WTC11 (cell line): ENCODE measurements around the gene ATP6V1C2. TPM values are rescaled to one million over a fixed set of nuclear protein-coding genes. Genes with fewer than 3 reads are reported as not detected.

Experiments
- ATAC-seq: fragments of 200-7000 bp; cut with Tn5 transposase; 2 replicates; pipeline ENCODE4 v1.10.0; 2021; ENCODE audit warnings: mild to moderate bottlenecking, moderate library complexity
- CTCF ChIA-PET: fragments of 300-600 bp; sonication (Branson Sonifier 250); formaldehyde crosslinking; loops from one replicate; lab custom pipeline; 2021; ENCODE audit warnings: antibody characterized with exemption; lab: Charles Lee
- POLR2A ChIA-PET: fragments of 350-600 bp; sonication (Branson Sonifier 250); formaldehyde crosslinking; loops from one replicate; lab custom pipeline; 2021; ENCODE audit warnings: antibody characterized with exemption; lab: Charles Lee
- DNase-seq: peaks from one replicate; pipeline ENCODE4 v3.0.0; 2021; ENCODE audit warnings: low spot score
- H3K27ac Mint-ChIP-seq: 2 replicates; pipeline ENCODE4 v1.8.0; 2021; ENCODE audit warnings: mixed read lengths
- H3K27me3 Mint-ChIP-seq: 2 replicates; pipeline ENCODE4 v1.8.0; 2021; ENCODE audit warnings: low read depth, mild to moderate bottlenecking, moderate library complexity, mixed read lengths
- H3K36me3 Mint-ChIP-seq: 2 replicates; pipeline ENCODE4 v1.8.0; 2021; ENCODE audit warnings: mixed read lengths
- H3K4me1 Mint-ChIP-seq: 2 replicates; pipeline ENCODE4 v1.8.0; 2022; ENCODE audit warnings: mixed read lengths
- H3K4me3 Mint-ChIP-seq: 2 replicates; pipeline ENCODE4 v1.8.0; 2021; ENCODE audit warnings: mild to moderate bottlenecking, moderate library complexity, mixed read lengths
- H3K9me3 Mint-ChIP-seq: 2 replicates; pipeline ENCODE4 v1.8.0; 2021; ENCODE audit warnings: mixed read lengths
- GABPB1 ChIP-seq: sonication (generic); formaldehyde crosslinking; IDR thresholded peaks from 2 replicates; pipeline ENCODE4 v1.8.1; 2023; ENCODE audit warnings: mild to moderate bottlenecking, missing genetic modification reagents
- MXD4 ChIP-seq: fragments of 250-450 bp; sonication (Bioruptor Pico); IDR thresholded peaks from 2 replicates; pipeline ENCODE4 v1.8.0; 2021; ENCODE audit warnings: mild to moderate bottlenecking, moderate library complexity, borderline replicate concordance
- ZBTB21 ChIP-seq: sonication (generic); formaldehyde crosslinking; IDR thresholded peaks from 2 replicates; pipeline ENCODE4 v1.8.1; 2023; ENCODE audit warnings: mild to moderate bottlenecking, missing genetic modification reagents, borderline replicate concordance
- total RNA-seq: library from RNA; stranded (reverse); gene quantifications from 3 replicates; pipeline ENCODE4 v1.2.3, GENCODE V29; 2021
- TF ChIP-seq, protein P1 (sequence below): fragments of 250-450 bp; sonication (Bioruptor Pico); IDR thresholded peaks from 2 replicates; pipeline ENCODE4 v1.8.0; 2021; ENCODE audit warnings: mild to moderate bottlenecking
- TF ChIP-seq, protein P2 (sequence below): sonication (generic); formaldehyde crosslinking; IDR thresholded peaks from 2 replicates; pipeline ENCODE4 v1.8.1; 2023; ENCODE audit warnings: mild to moderate bottlenecking, missing genetic modification reagents, borderline replicate concordance
- TF ChIP-seq, protein P3 (sequence below): sonication (generic); formaldehyde crosslinking; IDR thresholded peaks from 2 replicates; pipeline ENCODE4 v1.8.0; 2023; ENCODE audit warnings: mild to moderate bottlenecking, missing genetic modification reagents
- TF ChIP-seq, protein P4 (sequence below): sonication (generic); formaldehyde crosslinking; IDR thresholded peaks from 2 replicates; pipeline ENCODE4 v1.8.1; 2022; ENCODE audit warnings: low read depth, missing genetic modification reagents, borderline replicate concordance
- TF ChIP-seq, protein P5 (sequence below): sonication (generic); formaldehyde crosslinking; IDR thresholded peaks from 2 replicates; pipeline ENCODE4 v1.8.1; 2022; ENCODE audit warnings: mild to moderate bottlenecking, missing genetic modification reagents, moderate library complexity, borderline replicate concordance
- TF ChIP-seq, protein P6 (sequence below): sonication (generic); formaldehyde crosslinking; IDR thresholded peaks from 2 replicates; pipeline ENCODE4 v1.8.0; 2022; ENCODE audit warnings: missing genetic modification reagents

Gene ATP6V1C2
- total RNA-seq, 1 experiment from 2014 or later, result 0.42 TPM

DNA sequence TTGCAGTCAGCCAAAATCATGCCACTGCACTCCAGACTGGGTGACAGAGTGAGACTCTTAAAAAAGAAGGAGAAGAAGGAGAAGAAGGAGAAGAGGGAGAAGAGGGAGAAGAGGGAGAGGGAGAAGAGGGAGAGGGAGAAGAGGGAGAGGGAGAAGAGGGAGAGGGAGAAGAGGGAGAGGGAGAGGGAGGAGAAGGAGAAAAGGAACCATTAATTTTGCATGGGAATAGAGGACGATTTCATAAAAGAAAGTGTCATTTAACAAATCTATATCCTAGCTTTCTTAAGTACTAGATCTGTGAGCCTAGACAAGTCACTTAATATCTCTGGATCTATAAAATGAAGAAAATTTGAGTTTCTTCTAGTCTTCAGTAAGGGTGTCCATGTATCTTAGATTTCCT, 41.2 kb upstream of the ATP6V1C2 start (continued):
- TF ChIP-seq, protein P1, sequence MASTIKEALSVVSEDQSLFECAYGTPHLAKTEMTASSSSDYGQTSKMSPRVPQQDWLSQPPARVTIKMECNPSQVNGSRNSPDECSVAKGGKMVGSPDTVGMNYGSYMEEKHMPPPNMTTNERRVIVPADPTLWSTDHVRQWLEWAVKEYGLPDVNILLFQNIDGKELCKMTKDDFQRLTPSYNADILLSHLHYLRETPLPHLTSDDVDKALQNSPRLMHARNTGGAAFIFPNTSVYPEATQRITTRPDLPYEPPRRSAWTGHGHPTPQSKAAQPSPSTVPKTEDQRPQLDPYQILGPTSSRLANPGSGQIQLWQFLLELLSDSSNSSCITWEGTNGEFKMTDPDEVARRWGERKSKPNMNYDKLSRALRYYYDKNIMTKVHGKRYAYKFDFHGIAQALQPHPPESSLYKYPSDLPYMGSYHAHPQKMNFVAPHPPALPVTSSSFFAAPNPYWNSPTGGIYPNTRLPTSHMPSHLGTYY (CRISPR knock-in tag), result no peak
- TF ChIP-seq ZBTB21 (no peak), MXD4 (no peak), GABPB1 (CRISPR knock-in tag) (no peak)
- TF ChIP-seq, protein P2, sequence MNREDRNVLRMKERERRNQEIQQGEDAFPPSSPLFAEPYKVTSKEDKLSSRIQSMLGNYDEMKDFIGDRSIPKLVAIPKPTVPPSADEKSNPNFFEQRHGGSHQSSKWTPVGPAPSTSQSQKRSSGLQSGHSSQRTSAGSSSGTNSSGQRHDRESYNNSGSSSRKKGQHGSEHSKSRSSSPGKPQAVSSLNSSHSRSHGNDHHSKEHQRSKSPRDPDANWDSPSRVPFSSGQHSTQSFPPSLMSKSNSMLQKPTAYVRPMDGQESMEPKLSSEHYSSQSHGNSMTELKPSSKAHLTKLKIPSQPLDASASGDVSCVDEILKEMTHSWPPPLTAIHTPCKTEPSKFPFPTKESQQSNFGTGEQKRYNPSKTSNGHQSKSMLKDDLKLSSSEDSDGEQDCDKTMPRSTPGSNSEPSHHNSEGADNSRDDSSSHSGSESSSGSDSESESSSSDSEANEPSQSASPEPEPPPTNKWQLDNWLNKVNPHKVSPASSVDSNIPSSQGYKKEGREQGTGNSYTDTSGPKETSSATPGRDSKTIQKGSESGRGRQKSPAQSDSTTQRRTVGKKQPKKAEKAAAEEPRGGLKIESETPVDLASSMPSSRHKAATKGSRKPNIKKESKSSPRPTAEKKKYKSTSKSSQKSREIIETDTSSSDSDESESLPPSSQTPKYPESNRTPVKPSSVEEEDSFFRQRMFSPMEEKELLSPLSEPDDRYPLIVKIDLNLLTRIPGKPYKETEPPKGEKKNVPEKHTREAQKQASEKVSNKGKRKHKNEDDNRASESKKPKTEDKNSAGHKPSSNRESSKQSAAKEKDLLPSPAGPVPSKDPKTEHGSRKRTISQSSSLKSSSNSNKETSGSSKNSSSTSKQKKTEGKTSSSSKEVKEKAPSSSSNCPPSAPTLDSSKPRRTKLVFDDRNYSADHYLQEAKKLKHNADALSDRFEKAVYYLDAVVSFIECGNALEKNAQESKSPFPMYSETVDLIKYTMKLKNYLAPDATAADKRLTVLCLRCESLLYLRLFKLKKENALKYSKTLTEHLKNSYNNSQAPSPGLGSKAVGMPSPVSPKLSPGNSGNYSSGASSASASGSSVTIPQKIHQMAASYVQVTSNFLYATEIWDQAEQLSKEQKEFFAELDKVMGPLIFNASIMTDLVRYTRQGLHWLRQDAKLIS (CRISPR knock-in tag), result no peak
- TF ChIP-seq, protein P3, sequence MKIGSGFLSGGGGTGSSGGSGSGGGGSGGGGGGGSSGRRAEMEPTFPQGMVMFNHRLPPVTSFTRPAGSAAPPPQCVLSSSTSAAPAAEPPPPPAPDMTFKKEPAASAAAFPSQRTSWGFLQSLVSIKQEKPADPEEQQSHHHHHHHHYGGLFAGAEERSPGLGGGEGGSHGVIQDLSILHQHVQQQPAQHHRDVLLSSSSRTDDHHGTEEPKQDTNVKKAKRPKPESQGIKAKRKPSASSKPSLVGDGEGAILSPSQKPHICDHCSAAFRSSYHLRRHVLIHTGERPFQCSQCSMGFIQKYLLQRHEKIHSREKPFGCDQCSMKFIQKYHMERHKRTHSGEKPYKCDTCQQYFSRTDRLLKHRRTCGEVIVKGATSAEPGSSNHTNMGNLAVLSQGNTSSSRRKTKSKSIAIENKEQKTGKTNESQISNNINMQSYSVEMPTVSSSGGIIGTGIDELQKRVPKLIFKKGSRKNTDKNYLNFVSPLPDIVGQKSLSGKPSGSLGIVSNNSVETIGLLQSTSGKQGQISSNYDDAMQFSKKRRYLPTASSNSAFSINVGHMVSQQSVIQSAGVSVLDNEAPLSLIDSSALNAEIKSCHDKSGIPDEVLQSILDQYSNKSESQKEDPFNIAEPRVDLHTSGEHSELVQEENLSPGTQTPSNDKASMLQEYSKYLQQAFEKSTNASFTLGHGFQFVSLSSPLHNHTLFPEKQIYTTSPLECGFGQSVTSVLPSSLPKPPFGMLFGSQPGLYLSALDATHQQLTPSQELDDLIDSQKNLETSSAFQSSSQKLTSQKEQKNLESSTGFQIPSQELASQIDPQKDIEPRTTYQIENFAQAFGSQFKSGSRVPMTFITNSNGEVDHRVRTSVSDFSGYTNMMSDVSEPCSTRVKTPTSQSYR (CRISPR knock-in tag), result no peak
- TF ChIP-seq, protein P4, sequence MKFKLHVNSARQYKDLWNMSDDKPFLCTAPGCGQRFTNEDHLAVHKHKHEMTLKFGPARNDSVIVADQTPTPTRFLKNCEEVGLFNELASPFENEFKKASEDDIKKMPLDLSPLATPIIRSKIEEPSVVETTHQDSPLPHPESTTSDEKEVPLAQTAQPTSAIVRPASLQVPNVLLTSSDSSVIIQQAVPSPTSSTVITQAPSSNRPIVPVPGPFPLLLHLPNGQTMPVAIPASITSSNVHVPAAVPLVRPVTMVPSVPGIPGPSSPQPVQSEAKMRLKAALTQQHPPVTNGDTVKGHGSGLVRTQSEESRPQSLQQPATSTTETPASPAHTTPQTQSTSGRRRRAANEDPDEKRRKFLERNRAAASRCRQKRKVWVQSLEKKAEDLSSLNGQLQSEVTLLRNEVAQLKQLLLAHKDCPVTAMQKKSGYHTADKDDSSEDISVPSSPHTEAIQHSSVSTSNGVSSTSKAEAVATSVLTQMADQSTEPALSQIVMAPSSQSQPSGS (CRISPR knock-in tag), result no peak
- TF ChIP-seq, protein P5, sequence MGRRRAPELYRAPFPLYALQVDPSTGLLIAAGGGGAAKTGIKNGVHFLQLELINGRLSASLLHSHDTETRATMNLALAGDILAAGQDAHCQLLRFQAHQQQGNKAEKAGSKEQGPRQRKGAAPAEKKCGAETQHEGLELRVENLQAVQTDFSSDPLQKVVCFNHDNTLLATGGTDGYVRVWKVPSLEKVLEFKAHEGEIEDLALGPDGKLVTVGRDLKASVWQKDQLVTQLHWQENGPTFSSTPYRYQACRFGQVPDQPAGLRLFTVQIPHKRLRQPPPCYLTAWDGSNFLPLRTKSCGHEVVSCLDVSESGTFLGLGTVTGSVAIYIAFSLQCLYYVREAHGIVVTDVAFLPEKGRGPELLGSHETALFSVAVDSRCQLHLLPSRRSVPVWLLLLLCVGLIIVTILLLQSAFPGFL (CRISPR knock-in tag), result no peak

DNA sequence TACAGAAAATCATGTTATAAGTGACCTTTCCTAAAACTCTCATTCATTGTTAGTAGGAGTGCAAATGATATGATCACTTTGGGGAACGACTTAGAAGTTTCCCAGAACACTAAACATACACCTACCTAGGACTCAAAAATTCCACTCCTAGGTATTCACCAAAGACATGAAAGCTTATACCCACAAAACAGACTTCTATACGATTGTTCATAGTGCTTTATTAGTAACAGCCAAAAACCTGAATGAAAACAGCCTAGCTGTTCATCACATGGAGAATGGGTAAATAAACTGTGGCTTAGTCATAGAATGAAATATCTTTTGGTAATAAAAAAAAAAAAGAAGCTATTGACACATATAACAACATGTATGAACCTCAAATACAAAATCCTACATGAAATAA, 40.5 kb upstream of the ATP6V1C2 start:
- no peak overlapping the region for H3K4me3 Mint-ChIP-seq
- DNase-seq (no peak), ATAC-seq (no peak)
- no peaks in the 10 kb centered on the region for H3K27me3 Mint-ChIP-seq
- ChIA-PET CTCF (no interaction called here), POLR2A (no interaction called here)
- TF ChIP-seq, protein P6, sequence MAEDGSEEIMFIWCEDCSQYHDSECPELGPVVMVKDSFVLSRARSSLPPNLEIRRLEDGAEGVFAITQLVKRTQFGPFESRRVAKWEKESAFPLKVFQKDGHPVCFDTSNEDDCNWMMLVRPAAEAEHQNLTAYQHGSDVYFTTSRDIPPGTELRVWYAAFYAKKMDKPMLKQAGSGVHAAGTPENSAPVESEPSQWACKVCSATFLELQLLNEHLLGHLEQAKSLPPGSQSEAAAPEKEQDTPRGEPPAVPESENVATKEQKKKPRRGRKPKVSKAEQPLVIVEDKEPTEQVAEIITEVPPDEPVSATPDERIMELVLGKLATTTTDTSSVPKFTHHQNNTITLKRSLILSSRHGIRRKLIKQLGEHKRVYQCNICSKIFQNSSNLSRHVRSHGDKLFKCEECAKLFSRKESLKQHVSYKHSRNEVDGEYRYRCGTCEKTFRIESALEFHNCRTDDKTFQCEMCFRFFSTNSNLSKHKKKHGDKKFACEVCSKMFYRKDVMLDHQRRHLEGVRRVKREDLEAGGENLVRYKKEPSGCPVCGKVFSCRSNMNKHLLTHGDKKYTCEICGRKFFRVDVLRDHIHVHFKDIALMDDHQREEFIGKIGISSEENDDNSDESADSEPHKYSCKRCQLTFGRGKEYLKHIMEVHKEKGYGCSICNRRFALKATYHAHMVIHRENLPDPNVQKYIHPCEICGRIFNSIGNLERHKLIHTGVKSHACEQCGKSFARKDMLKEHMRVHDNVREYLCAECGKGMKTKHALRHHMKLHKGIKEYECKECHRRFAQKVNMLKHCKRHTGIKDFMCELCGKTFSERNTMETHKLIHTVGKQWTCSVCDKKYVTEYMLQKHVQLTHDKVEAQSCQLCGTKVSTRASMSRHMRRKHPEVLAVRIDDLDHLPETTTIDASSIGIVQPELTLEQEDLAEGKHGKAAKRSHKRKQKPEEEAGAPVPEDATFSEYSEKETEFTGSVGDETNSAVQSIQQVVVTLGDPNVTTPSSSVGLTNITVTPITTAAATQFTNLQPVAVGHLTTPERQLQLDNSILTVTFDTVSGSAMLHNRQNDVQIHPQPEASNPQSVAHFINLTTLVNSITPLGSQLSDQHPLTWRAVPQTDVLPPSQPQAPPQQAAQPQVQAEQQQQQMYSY (CRISPR knock-in tag), result no peak
- TF ChIP-seq, protein P4 (CRISPR knock-in tag), result no peak
- H3K36me3 Mint-ChIP-seq, result peaks cover 22% of the 10 kb centered on the region
- no peaks in the 10 kb centered on the region for H3K9me3 Mint-ChIP-seq
- H3K4me1 Mint-ChIP-seq, result no peaks in the 10 kb centered on the region
- H3K27ac Mint-ChIP-seq, result no peak overlapping the region
